ENCODE measurements around the gene CPO. TPM values are rescaled to one million over a fixed set of nuclear protein-coding genes. Genes with fewer than 3 reads are reported as not detected.
"Not testable (repeated sequence)": the region's sequence is repeated elsewhere in the genome, so short reads cannot be mapped to it uniquely, and the experiment has no call there.

Gene CPO
- total RNA-seq, 1 donor from 2014 or later, result not detected

- no peak overlapping the region for H3K4me3 ChIP-seq (ENCODE audit: low read depth, low read length)
- DNase-seq (ENCODE audit: low read depth), result no peak
- TF ChIP-seq, protein P1, sequence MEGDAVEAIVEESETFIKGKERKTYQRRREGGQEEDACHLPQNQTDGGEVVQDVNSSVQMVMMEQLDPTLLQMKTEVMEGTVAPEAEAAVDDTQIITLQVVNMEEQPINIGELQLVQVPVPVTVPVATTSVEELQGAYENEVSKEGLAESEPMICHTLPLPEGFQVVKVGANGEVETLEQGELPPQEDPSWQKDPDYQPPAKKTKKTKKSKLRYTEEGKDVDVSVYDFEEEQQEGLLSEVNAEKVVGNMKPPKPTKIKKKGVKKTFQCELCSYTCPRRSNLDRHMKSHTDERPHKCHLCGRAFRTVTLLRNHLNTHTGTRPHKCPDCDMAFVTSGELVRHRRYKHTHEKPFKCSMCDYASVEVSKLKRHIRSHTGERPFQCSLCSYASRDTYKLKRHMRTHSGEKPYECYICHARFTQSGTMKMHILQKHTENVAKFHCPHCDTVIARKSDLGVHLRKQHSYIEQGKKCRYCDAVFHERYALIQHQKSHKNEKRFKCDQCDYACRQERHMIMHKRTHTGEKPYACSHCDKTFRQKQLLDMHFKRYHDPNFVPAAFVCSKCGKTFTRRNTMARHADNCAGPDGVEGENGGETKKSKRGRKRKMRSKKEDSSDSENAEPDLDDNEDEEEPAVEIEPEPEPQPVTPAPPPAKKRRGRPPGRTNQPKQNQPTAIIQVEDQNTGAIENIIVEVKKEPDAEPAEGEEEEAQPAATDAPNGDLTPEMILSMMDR (conservative IDR thresholded peaks at IDR 0.05; ENCODE audit: low read depth, low read length), result no peak
Observed at GRCh38 chr2:206921529-206921928, 17.8 kb upstream of the CPO start.

DNA sequence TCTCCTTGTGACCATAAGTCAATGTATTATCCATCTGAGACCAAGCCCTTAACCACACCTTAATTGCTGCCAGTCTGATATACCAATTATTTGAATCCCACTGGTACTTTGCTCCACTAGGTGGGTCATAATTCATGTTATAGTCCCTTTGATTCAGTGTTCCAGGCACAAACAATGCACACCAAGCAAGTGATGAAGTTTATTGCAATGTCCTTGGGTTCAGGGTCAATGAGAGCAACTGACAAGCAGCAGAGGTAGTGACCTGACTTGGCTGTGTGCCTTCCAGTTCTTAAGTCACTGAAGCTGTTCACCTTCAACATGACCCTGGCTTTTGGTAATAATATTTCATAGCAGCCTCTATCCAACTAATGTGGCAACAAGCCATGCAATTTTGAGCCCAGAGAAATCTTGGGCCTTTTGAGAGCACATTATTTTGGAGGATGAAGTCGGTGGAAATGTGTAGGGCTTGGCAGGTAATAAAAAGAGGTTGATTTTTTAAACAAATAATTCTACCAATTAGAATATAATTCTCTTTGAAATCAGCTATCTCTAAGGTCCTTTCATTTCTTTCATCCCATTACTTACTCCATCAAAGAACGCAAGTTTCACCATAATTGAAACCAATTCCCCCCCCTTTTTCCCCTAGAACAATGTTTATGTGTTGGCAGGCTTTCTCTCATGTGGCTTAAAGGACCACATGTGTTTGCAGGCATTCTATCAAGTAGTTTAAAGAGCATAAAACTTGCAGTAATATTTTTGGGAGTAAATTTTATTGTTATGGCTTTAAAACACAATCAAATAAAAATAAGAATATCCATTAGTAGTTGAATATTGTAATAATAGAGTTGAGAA, 3.1 kb upstream of the CPO start:
- no peak overlapping the region for H3K4me3 ChIP-seq (ENCODE audit: low read depth, low read length)
- no peak for DNase-seq (ENCODE audit: low read depth)
- TF ChIP-seq, protein P1 (conservative IDR thresholded peaks at IDR 0.05; ENCODE audit: low read depth, low read length), result no peak

DNA sequence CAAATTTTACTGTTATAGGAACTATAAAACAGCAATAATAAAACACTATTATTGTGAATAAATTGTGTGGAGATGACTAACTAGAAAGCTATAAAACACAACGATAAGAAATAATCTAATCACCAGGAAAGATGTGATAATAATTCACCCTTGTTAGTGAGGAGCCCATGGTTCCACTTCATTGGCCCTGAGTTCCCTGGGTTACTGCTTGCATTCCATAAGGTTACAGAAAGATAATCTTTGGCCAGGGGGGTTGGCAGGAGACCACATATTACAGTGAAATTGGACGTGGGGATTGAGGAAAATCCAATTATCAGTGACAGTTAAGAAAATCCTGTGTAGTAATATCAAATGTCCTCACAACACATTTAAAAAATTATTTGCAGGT, 2.5 kb upstream of the CPO start:
- TF ChIP-seq, protein P1 (conservative IDR thresholded peaks at IDR 0.05; ENCODE audit: low read depth, low read length), result no peak
- no peak for DNase-seq (ENCODE audit: low read depth)
- no peak overlapping the region for H3K4me3 ChIP-seq (ENCODE audit: low read depth, low read length)

- TF ChIP-seq, protein P1 (conservative IDR thresholded peaks at IDR 0.05; ENCODE audit: low read depth, low read length), result no peak
- DNase-seq (ENCODE audit: low read depth), result no peak
- H3K4me3 ChIP-seq (ENCODE audit: low read depth, low read length), result no peak overlapping the region
Observed at GRCh38 chr2:206937555-206937954, 1.8 kb upstream of the CPO start.

GRCh38 chr2:206940546-206940945, 1.2 kb downstream of the CPO start:
- TF ChIP-seq, protein P1 (conservative IDR thresholded peaks at IDR 0.05; ENCODE audit: low read depth, low read length), result no peak
- no peak for DNase-seq (ENCODE audit: low read depth)
- no peak overlapping the region for H3K4me3 ChIP-seq (ENCODE audit: low read depth, low read length)

- no peak overlapping the region for H3K4me3 ChIP-seq (ENCODE audit: low read depth, low read length)
- TF ChIP-seq, protein P1 (conservative IDR thresholded peaks at IDR 0.05; ENCODE audit: low read depth, low read length), result no peak
- no peak for DNase-seq (ENCODE audit: low read depth)
Observed at GRCh38 chr2:206942592-206943478, 3.5 kb downstream of the CPO start.

DNA sequence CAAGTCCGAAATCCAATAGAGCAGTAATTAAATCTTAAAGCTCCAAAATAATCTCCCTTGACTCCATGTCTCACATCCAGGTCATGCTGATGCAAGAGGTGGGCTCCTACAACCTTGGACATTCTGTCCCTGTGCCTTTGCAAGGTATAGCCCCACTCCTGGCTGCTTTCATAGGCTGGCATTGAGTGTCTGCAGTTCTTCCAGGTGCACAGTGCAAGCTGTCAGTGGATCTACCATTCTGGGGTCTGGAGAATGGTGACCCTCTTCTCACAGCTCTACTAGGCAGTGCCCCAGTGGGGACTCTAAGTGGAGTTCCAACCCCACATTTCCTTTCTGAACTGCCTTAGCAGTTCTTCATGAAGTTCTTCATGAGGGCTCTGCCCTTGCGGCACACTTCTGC, 14.1 kb downstream of the CPO start:
- not testable (repeated sequence) for H3K4me3 ChIP-seq (ENCODE audit: low read depth, low read length); DNase-seq (ENCODE audit: low read depth)

All from epithelial cell of proximal tubule (primary cell).